Stimulated activated CD8-positive, alpha-beta memory T cell treated with anti-CD3 and anti-CD28 coated beads, Interleukin-2, amount 100 ng/mL, for 48 hours (primary cell): Measurements from ENCODE around the gene PHLDB1.

Experiments used
- DNase-seq, 2 donors: peaks; one replicate each; pipeline ENCODE4 v3.0.0-alpha.2; 2020; ENCODE audit warnings: low read depth in 2 of 2

The PHLDB1 gene

DNA sequence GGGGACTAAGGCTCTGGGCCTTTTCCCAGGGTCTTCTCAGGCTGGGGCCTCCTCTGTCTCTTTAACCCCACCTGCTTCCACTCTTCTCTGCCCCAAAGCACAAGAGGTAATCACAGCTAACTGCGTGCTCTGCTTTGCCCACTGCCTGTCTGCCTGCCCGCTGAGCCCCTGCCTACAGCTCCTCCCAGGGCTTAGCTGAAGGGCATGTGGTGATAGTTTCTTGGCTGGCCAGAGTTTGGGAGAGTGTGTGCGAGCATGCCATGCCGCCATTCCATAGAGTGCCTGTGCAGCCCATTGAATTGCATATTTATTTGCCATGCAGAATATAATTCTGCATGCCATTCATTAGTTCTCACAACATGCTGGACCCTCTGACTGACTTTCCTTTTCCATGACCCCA, 32.5 kb downstream of the PHLDB1 start:
- no peak for DNase-seq

DNA sequence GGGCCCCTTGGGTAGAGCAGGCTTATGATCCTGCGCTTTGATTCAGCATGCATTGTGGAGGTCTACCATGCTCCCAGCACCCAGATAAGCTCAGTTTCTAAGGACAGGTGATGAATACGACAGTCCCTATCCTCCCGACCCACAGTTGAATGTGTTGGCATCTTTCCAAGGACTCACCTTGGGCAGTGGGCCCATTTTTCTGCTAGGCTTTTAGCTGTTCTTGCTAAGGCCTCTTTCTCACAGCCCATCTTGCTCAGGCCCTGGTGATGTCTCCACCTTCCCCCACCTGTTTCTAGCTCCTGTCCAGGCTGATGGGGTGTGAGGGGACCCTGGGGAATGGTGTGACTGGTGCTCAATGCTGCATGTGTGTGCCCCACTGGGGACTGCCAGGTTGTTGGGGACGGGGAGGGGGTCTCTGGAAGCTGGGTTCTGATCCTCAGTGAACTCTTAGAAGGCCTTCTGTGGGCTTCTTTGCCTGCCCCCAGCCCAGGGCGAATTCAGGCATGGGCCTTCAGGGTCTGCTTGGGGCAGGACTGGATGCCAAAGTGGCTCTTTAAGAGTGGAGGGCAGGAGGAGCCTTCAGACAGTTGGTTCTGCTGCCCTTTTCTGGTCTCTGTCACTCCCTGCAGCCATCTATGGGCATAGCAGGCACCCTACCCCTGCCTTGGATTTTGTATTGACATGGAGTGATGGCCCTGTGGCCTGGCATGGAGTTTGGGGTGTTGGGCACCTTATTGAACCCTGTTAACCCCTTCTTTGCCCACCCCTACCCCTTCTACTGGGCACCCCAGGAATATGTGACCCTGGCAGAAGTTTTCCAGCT, 33.1 kb downstream of the PHLDB1 start:
- no peak for DNase-seq

DNA sequence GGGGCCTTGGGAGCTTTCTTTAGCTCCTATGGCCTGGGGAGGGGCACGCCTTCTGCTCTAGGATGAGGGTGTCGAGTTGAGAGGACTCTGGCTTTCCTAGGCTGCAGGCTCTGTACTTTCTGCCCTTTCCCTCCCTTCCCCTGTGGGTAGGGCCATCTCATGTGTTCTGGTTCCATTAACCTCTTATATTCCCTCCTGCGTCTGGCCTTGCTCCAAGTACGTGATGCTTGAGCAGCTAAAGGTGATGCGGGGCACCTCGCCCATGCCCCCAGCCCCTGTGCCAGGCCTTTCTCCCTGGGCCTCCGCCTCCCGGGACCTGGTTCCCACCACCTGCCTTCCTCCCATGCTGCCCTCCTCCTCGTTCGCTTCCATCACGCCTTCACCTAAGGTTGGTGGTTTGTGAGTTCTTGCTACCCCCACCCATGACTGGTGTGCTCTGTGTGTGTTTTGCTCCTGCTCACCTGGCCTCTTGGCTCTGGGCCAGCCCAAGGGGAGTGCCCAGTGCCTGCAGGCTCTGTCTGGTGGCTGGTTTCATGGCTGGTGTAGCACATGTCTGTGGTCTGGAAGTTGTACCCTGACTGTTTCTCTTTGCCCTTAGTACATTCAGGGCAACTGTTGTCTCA, 34.1 kb downstream of the PHLDB1 start:
- no peak for DNase-seq

DNA sequence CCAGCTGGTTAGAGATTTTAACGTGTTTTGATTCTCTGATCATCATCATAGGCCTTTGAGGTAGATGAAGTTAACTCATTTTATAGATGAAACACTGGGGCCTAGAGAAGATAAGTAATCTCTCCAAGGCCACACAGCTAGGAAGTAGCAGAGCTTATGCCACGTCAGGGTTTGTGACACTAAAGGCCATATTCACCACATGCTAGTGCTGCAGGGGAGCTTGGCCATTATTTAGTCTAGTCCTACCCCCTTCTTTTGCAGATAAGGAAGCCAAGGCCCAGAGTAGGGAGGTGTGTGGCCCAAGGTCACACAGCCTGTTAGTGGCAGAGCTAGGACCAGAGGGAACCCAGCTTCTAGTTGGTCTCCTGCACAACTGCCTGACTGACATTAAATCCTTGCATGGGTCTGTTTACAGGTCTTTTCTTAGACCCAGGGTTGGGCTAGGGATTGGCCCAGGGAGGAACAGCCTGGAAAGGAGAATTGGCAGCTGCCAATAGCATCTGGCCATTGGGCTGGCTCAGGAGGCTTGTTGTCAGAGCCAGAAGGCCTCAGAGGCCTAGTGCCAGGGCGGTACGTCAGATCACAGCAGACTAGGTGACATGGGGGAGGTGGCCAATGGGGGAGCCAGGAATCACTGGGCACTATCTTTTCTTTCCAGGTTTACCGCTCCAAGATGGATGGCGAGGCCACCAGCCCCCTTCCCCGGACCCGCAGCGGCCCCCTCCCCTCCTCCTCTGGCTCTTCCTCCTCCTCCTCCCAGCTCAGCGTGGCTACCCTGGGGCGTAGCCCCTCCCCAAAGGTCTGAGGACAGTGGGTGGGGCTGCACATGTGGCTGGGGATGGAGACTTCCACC, 36.0 kb downstream of the PHLDB1 start:
- no peak for DNase-seq

DNA sequence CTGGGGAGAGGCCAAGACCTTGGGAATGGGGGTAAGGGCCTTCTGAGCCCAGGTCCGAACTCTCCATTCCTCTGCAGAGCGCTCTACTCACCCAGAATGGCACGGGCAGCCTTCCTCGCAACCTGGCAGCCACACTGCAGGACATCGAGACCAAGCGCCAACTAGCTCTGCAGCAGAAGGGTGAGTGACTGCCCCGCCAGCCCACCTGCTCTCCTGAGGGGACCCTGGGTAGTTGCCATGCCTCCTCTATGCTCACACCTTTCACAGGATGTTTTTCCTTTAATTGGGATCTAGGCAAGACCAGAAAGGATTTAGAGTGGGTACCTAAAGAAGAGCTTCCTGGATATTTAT, 36.6 kb downstream of the PHLDB1 start:
- no peak for DNase-seq

DNA sequence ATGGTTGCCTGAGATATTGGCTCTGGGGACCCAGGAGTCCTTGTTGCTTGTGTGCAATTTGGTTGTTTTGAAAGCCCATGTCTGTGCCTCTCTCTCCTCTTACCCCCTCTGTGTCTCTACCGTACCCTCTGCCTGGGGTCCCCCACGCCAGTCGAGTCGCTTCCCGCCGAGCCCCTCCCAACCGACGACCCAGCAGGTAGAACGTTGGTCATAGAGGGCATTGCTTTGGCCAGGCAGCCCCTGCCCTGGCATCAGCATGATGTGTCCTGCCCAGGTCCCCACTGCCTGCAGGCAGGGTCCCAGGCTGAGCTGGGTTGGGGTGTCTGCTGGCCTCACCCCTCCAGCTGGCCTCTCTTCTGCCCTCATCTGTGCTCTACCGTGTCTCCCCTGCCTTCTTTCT, 37.1 kb downstream of the PHLDB1 start:
- no peak for DNase-seq

DNA sequence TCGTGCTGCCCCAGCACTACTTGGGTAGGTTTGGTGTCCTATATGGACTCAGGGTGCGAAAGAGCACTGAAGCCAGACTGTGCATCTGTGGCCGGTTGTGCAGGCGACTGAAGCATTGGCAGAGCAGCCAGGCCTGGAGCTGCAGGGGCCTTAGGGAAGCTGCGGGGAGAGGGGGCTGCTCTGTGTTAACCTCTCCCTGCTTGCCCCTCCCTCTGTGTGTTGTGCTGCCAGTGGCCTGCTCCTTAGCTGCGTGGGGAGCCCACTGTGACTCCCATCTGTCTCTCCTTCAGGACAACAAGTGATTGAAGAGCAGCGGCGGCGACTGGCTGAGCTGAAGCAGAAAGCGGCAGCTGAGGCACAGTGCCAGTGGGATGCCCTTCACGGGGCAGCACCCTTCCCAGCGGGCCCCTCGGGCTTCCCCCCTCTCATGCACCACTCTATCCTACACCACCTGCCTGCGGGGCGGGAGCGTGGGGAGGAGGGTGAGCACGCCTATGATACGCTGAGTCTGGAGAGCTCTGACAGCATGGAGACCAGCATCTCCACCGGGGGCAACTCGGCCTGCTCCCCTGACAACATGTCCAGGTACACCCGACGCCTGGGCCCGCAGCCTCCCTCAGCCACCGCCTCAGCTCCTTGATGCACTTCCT, 37.8 kb downstream of the PHLDB1 start:
- no peak for DNase-seq

DNA sequence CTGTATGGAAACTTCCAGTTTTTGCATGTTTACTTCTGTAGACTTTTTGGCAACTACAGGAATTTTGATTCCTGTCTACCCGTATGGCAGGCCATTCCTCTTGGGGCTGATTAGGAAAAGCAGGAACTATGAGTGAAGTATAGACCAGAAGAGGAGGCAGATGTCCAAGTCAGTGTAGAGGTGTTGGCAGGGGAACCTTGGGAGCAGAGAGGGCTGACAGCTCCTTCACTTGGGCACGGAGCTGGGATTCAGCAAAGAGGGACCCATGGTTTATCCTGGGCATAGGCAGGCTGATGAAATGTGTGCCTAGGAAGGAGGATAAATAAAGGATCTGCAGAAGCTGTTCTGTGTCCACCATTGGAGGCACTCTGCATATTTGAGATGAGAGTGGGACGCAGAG, 39.0 kb downstream of the PHLDB1 start:
- DNase-seq = no peak

DNA sequence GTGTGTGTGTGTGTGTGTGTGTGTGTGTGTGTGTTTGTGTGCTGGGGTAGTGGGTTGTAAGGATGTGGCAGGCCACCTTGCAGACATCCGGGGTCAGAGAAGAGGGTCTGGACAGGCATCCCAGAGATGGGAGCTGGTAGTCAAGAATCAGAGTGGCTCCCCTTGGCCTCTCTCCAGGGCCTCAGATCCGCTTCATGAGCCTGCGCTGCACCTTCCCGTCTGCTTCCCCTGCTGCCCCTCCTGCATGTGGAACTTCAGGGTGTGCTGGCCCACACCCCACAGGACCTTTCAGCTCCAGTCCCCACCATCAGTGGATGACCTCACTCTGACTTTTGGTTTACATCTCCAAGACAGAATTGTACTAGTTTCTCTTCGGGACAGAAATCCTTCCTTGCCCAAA, 40.9 kb downstream of the PHLDB1 start:
- DNase-seq = no peak

DNA sequence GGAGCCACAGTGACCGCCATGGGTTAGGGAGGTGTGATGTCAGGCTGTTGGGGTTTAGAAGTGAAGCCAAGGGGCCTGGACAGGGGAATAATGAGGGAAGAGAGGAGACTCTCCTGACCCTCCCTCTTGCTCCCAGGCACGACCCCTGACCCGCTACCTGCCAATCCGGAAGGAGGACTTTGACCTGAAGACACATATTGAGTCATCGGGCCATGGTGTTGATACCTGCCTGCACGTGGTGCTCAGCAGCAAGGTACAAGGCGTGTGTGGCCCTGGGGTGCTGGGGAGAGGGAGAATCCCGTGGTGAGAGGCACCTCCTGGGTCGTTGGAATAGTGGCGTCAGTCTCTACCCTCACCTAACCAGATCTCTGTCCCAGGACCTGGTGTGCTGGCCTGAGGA, 42.5 kb downstream of the PHLDB1 start:
- DNase-seq = no peak

DNA sequence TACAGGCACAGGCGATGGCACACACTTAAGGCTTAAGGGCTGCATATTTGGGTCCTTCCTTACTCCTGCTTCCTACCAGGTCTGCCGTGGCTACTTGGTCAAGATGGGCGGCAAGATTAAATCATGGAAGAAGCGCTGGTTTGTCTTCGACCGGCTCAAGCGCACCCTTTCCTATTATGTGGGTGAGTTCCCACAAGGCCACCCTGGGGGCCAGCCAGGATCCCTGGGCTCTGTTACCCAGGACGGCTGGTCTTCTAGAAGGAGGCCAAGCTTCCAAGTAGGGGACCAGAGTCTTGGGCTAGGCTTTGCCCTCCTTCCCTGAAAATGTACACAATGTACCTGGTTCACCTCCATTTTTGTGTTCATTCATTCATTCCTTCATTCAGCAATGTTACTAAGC, 43.0 kb downstream of the PHLDB1 start:
- DNase-seq = no peak

DNA sequence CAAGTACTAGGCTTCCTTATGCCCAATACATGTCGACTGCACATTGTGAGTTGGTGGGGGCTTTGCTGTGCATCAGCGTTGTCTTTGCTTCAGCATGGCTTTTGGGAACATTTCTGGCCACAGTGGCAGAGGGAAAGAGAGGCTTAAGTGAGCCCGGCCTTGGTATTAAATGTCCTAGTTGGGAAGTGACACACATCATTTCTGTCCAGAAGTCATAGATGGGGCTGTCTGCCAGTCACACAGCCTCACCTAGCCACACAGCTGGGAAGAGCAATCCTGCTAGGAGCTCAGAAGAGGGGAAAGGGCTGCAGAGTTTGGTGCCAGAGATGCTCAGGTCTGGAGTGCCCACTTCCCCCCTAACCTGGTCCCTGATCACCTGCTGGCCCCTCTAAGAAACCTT, 44.4 kb downstream of the PHLDB1 start:
- DNase-seq = no peak

DNA sequence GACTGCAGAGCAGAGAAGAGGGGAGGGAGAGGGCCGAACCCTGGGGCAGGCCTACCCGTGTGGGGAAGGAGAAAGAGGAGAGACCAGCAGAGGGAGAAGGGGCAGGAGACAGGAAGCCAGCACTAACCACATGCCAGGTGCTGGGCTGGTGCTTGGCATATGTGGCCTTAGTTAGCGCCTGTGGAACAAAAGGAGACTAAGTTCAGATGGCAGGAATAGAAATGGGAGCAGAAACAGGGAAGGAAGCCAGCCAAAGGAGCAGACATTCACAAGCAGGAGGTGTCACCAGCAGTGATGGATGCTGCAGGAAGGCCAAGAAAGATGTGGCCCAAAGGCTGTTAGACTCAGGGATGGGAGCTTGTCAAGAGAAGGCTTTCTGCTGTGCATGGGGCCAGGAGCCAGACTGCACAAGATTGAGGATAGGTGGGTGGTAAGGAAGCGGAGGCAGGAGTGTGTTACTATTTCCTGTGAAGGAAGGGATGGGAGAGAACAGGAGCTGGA, 45.3 kb downstream of the PHLDB1 start:
- no peak for DNase-seq

DNA sequence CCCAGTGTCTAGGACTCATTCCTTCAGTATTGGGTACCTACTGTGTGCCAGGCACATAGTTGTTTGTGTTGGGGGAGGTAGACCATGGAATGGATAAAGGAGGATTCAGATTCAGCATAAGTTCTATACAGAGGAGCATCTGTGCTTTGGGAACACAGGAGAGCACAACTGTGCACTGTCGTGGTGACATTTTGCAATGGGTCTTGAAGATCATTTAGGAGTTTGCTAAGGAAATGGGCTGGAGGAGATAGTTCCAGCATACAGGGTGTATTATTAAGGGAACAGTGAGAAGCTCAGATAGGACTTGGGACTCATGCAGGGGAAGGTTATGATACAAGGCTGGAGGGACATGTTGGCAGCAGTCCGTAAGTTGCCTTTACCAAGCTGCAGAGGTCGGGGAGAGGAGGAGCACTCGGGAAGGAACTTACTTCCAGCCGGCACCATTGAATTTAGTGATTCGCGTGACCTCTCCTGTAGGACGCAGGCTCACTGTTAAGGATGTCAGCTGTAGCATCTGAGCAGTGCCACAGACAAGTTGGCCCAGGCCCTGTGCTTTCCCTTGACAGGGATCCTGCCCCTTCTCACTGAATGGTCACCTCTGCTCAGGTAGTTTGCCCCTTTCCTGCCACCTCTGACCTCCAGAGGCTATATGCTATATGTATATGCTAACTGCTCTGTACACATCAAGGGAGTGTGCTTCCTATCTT, 46.4 kb downstream of the PHLDB1 start:
- DNase-seq = no peak

DNA sequence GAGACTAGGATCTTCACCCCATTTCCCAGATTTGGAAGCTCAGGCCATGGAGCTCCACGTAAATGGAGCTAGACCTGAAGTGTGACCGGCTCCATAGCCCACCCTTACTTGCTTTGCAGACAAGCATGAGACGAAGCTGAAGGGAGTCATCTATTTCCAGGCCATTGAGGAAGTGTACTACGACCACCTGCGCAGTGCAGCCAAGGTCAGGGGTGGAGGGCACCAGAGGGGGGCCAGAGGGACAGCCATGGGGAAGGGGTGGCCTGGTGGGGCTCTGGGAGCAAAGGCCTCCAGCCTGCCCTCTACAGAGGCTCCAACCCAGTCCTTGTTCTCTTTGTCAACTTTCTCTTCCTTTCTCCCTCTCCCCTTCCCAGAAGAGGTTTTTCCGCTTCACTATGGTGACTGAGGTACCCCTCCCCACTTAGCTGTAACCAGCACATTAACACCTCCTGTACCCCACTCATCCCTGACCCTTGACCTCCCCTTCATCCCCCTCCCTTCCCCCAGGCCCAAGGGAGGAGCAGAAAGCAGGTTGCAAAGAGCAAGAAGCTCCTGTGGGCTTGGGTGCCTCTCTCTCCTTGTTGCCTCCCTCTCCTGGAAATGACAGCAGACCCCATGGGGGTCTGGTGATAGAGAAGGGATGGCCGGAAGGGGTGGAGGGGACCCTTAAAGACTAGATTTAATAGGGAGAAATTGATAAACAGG, 48.2 kb downstream of the PHLDB1 start:
- no peak for DNase-seq

DNA sequence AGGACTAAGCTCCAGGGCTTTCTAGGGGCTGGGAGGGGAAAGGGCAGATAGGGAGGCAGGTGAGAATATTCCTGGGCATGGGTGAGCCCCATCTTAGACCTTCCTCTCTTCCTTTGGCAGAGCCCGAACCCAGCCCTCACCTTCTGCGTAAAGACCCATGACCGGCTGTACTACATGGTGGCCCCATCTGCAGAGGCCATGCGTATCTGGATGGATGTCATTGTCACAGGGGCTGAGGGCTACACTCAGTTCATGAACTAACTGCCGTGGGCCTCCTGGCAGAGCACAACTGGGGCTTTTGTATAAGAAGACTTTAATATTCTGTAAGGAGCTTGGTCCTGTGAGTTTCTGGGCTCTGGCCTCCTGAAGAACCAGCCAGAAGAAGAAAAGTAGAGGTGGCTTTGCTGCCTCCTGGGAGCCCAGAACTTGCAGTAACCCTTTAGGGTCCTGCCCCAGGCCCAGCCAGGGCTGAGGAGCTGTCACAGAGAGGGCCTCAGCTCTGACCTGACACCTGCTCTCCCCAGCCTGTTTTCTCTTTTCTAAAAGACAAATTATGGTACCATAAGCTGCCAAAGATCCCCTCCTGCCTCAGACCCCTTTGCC, 49.2 kb downstream of the PHLDB1 start:
- DNase-seq = no peak

DNA sequence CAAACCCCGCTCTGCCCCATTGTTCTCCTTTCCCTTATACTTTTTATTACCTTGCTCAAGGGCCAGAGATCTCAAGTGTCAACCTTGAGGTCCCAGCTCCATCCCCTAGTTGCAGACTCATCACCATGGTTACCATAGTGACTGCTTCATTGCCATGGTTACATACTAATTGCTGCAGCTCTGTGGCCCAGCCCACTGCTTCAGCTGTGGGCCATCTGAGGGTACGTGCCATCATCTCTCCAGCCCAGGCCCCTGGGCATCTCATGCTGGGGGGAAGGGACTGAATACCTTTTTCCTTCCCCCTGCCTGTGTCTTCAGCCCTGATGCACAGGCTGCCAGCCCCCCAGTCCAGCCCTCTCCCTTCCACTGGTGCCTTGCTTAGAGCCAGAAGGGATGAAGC, 49.8 kb downstream of the PHLDB1 start:
- no peak for DNase-seq

DNA sequence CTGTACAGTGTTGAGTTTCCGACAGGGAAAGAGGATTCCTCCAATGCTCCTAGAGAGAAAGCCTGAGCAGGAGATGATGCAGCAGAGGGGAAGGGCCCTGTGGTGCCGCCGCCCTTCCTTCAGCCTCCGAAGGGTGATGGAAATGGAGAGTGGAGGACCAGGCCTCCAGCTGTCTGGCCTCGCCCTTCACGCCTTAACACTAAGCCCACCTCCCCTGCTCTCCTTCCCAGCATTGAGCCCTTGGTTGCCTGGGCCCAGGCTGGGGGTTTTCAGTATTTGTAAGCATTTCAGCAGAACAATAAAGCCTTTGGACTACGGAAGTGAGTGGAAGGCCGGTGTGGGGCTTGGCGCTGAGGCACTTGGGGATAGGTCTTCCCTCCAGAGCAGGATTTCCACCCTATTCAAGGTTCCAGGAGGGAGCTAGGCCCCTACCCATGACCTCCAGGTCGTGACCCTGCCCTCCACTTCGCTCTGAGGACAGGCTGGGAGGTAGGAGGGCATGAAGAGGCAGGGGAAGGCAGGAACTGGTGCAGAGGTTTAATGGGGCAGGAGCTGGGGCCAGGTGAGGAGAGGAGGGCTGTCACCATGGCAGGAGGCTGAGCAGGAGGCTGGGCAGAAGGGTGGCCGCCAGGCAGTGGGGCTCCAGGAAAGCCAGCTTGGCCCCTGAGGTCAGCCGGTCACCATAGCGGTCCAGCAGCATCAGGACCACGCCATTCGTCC, 50.5 kb downstream of the PHLDB1 start:
- no peak for DNase-seq

DNA sequence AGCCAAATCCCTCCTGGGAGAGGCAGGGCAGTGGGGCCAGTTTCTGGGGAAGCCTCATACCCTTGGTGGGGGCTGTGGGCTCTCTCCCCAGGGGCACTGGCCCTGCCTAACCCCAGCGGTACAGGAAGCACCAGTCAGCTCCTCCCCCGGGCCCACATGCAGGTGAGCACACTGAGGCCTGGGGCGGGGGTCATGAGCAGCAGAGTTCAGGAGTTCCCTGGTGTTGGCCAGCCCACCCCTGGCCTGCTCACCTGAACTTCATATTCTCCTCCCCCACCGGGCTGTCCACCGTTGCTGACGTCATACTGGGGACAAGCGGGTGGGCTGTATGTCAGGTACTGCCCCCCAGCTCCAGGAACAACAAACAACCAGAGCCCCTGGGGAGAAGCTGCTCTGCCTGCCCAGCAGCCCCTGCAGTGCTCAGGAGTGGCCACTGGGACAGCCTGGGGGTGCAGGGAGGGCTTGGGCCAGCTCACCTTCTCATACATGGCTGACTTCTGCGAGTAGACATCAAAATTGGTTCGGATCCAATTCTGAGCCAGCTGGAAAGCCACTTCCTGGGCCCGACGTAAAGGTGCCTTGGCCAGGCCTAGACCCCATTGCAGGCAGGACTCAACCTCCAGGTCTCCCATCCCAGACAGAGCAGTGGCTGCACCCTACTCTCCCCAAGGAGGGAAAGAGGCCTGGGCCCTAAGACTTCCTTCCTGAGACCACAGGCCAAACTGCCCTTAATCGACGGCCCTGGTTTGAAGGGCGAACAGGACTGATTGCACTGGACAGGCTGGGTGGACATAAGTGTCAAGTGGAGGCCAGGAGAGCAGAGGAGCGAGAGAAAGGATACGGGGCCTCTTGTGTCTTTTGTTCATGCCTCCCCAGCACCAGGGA, 51.3 kb downstream of the PHLDB1 start:
- DNase-seq = no peak
